Globus pallidus (tissue), 1 donor: ENCODE data around the gene NF2.
A peak's percentile ranks its signal among the peaks of the same experiment; 100 is the strongest.

ENCODE experiments used
- DNase-seq: peaks from one replicate; pipeline ENCODE4 v3.0.0-alpha.2; 2015; ENCODE audit warnings: low spot score

NF2 gene

GRCh38 chr22:29702931-29703501 lies 99.6 kb downstream of the NF2 start:
- DNase-seq: peak; percentile 52

- DNase-seq: no peak
Observed at GRCh38 chr22:29703569-29704195, 100.2 kb downstream of the NF2 start.

- peak; percentile 86 for DNase-seq
Observed at GRCh38 chr22:29704528-29705285, 101.3 kb downstream of the NF2 start.

GRCh38 chr22:29705651-29706050 lies 102.2 kb downstream of the NF2 start:
- DNase-seq: no peak

GRCh38 chr22:29706486-29706885 lies 103.1 kb downstream of the NF2 start:
- no peak for DNase-seq

- no peak for DNase-seq
Observed at GRCh38 chr22:29707010-29707409, 103.6 kb downstream of the NF2 start.

GRCh38 chr22:29707471-29707870 lies 104.0 kb downstream of the NF2 start:
- no peak for DNase-seq

- no peak for DNase-seq
Observed at GRCh38 chr22:29710193-29710592, 106.8 kb downstream of the NF2 start.

- no peak for DNase-seq
Observed at GRCh38 chr22:29710922-29711593, 107.6 kb downstream of the NF2 start.

GRCh38 chr22:29712119-29712518 lies 108.7 kb downstream of the NF2 start:
- DNase-seq: no peak

- no peak for DNase-seq
Observed at GRCh38 chr22:29713156-29713727, 109.8 kb downstream of the NF2 start.

- DNase-seq: no peak
Observed at GRCh38 chr22:29715240-29715639, 111.8 kb downstream of the NF2 start.

- no peak for DNase-seq
Observed at GRCh38 chr22:29715705-29716104, 112.3 kb downstream of the NF2 start.

GRCh38 chr22:29716814-29717545 lies 113.5 kb downstream of the NF2 start:
- peak; percentile 92 for DNase-seq

GRCh38 chr22:29717789-29718188 lies 114.4 kb downstream of the NF2 start:
- no peak for DNase-seq

- DNase-seq: no peak
Observed at GRCh38 chr22:29718949-29719898, 115.8 kb downstream of the NF2 start.

- no peak for DNase-seq
Observed at GRCh38 chr22:29719899-29720645, 116.6 kb downstream of the NF2 start, which contains the start of gene CABP7. TSS of gene CABP7 (plus strand) at chr22:29720003. CDS start at chr22:29720425, 422 bp downstream.

GRCh38 chr22:29720811-29721323 lies 117.4 kb downstream of the NF2 start:
- no peak for DNase-seq

GRCh38 chr22:29722151-29722550 lies 118.7 kb downstream of the NF2 start:
- no peak for DNase-seq
